HUES64 (cell line): ENCODE data around the gene NBAS.

Experiments used
- H3K27ac ChIP-seq: 2 replicates; pipeline ENCODE4 v1.7.0; 2013; ENCODE audit warnings: low read depth, low read length, inconsistent platforms
- H3K27me3 ChIP-seq: 2 replicates; pipeline ENCODE4 v1.6.1; 2013; ENCODE audit warnings: mild to moderate bottlenecking, low read length; ENCODE audit not compliant: insufficient read depth
- H3K36me3 ChIP-seq: 2 replicates; pipeline ENCODE4 v1.6.1; 2013; ENCODE audit warnings: mild to moderate bottlenecking, low read length; ENCODE audit not compliant: insufficient read depth
- H3K4me1 ChIP-seq: 2 replicates; pipeline ENCODE4 v1.6.1; 2013; ENCODE audit warnings: mild to moderate bottlenecking, low read length, moderate library complexity; ENCODE audit not compliant: insufficient read depth
- H3K4me3 ChIP-seq: 2 replicates; pipeline ENCODE4 v1.5.1; 2013; ENCODE audit warnings: mild to moderate bottlenecking, low read length, moderate library complexity
- H3K9ac ChIP-seq: 2 replicates; pipeline ENCODE4 v1.6.1; 2013; ENCODE audit warnings: mild to moderate bottlenecking, low read depth, low read length
- H3K9me3 ChIP-seq: 2 replicates; pipeline ENCODE4 v1.6.1; 2013; ENCODE audit warnings: low read depth, low read length; ENCODE audit not compliant: insufficient read depth
- WGBS: fragments of 150-250, 120-280 bp; methylation state at CpG from one replicate; pipeline ENCODE4 v1.1.7; 2013; ENCODE audit warnings: missing lambda C conversion rate; 5-methylcytosine and 5-hydroxymethylcytosine counted together

Gene NBAS

DNA sequence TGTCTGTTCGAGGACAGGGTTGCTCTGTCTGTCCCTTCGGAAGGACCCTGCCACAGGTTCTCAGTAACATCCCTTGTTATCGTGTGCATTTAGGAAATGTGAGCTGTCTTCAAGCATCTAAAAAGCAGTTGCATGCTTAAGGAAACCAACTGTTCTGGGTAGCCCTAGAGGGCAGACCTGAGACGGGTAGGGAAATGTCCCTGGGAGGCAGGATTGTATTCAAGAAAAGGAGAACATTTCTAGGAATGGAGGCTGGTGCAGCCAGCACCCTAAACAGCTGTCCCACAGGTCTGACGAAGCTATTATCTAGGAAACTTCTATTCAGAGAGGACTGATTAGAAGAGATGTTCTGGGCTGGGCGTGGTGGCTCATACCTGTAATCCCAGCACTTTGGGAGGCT, 414.2 kb downstream of the NBAS start:
- no peak overlapping the region for H3K4me3 ChIP-seq
- H3K9me3 ChIP-seq, result no peaks in the 10 kb centered on the region
- H3K36me3 ChIP-seq, result no peaks in the 10 kb centered on the region
- no peak overlapping the region for H3K9ac ChIP-seq
- no peaks in the 10 kb centered on the region for H3K27me3 ChIP-seq
- H3K27ac ChIP-seq, result no peak overlapping the region
- H3K4me1 ChIP-seq, result peaks cover 9% of the 10 kb centered on the region; the same call in 1 of the 2 replicates
- 92% methylated on average over 6 of the region's 6 CpGs for WGBS

DNA sequence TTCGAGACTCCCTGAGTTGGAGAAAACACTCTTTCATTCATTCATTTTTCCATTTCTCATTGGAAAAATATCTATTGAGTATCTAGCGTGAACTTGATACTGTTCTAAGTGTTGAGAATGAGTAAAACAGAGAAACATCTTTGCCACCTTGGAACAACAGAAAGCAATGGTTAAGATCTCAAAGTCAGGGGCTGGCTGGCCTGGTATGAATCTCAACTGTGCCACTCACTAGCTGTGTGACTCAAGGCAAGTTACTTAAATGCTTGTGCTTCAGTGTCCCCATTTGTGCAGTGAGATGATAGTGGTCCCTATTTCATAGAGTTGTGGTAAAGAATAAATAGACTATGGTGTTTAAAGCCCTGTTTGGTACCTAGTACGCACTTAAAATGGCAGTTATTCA, 415.2 kb downstream of the NBAS start:
- H3K36me3 ChIP-seq, result no peaks in the 10 kb centered on the region
- H3K9me3 ChIP-seq, result no peaks in the 10 kb centered on the region
- no peak overlapping the region for H3K4me3 ChIP-seq
- no peaks in the 10 kb centered on the region for H3K27me3 ChIP-seq
- 90% methylated on average over 3 of the region's 3 CpGs for WGBS
- no peak overlapping the region for H3K27ac ChIP-seq
- H3K9ac ChIP-seq, result no peak overlapping the region
- H3K4me1 ChIP-seq, result peaks cover 11% of the 10 kb centered on the region; the same call in 1 of the 2 replicates

DNA sequence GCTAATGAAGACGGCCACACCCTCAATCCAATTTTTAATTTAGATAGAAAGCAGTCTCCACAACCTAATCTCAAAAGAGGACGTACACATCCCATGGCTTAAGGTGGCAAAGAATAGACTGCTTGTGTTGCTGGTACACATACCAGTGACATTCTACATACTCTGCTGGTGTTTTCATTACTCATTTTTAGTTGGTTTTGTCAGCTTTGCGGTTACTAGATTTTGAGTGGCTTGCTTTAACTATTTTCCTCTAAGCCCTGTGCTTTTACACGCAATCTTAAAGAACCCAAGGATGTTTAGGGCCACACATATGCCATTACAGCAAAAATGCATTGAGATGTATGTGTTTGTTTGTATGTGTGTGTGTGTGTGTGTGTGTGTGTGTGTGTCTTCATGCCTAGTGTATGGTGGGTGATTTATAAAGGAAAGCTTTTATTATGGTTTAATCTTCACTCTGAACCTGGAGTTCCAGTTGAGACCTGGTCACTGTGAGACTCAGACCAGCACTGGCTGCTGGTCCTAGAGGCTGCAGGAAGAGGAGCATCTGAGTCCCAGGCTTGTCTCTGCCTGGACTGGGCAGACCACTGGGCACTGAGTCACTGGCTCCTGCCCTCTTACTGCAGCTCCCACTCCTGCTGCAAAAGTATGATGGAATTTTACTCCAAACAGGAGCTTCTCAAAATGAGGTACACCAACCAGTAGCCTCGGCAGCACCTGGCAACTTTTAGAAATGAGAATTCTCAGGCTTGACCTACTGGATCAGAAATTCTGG, 415.9 kb downstream of the NBAS start:
- no peak overlapping the region for H3K27ac ChIP-seq
- H3K36me3 ChIP-seq, result no peaks in the 10 kb centered on the region
- 93% methylated on average over 4 of the region's 5 CpGs for WGBS

DNA sequence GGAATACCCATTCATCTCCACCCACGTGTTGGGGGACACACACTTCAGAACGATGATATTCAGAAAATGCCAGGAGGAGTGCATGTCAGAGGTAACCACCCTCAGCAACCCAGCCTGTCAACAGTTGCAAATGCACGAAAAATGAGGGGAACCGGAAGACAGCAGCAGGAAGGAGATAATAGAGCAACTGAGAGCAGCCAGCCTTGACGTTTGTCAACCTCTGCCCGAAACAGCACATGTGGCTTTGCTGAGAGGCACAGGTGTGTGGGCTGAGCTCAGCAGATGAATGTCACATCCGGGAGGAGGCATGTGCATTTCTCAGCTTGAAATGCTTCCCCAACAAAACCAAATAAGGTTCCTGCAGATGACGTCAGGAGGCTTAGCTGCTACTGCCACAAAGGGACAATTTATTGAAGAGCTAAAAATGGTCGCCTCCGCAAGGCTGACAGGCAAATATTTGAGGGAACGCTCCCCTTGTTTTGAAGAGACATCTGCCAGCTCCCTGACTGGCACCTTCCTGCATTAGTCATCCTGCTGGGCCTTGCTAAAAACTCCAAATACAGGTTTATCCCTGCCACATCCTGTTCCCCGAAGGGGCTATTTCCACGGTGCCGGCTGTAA, 419.0 kb downstream of the NBAS start:
- peaks cover 11% of the 10 kb centered on the region; the same call in 1 of the 2 replicates for H3K4me1 ChIP-seq
- H3K27ac ChIP-seq, result no peak overlapping the region
- peaks cover 3% of the 10 kb centered on the region; the same call in 1 of the 2 replicates for H3K9me3 ChIP-seq
- H3K9ac ChIP-seq, result no peak overlapping the region
- no peaks in the 10 kb centered on the region for H3K27me3 ChIP-seq
- H3K4me3 ChIP-seq, result no peak overlapping the region
- H3K36me3 ChIP-seq, result no peaks in the 10 kb centered on the region
- 84% methylated on average over 14 of the region's 14 CpGs for WGBS

More for the DNA sequence above, 415.9 kb downstream of the NBAS start:
- Histone ChIP-seq H3K4me3 (no peak overlapping the region), H3K4me1 (peaks cover 11% of the 10 kb centered on the region; the same call in 1 of the 2 replicates), H3K9ac (no peak overlapping the region), H3K9me3 (no peaks in the 10 kb centered on the region), H3K27me3 (no peaks in the 10 kb centered on the region)

DNA sequence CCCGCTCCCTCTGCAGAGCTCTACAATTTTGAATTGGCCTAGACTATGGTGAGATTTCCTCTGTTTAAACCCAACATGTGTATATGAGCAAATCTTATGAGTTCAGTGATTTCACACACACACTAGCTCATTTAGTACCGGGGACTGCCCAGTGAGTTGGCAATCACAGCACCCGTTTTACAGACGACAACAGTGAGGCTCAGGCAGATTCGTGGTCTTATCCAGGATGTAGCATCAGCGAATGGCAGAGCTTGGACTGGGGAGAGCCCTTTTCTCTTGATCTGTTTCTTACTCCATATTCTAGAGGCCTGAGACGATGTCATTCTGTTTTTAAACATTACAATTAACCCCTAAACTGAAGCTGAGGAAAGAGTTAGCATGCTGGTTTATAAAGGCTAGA, 419.9 kb downstream of the NBAS start:
- H3K4me3 ChIP-seq, result no peak overlapping the region
- no peaks in the 10 kb centered on the region for H3K27me3 ChIP-seq
- peaks cover 3% of the 10 kb centered on the region; the same call in 1 of the 2 replicates for H3K9me3 ChIP-seq
- WGBS, result 98% methylated on average over 7 of the region's 7 CpGs
- H3K4me1 ChIP-seq, result peaks cover 11% of the 10 kb centered on the region; the same call in 1 of the 2 replicates
- H3K27ac ChIP-seq, result no peak overlapping the region
- no peak overlapping the region for H3K9ac ChIP-seq
- no peaks in the 10 kb centered on the region for H3K36me3 ChIP-seq

DNA sequence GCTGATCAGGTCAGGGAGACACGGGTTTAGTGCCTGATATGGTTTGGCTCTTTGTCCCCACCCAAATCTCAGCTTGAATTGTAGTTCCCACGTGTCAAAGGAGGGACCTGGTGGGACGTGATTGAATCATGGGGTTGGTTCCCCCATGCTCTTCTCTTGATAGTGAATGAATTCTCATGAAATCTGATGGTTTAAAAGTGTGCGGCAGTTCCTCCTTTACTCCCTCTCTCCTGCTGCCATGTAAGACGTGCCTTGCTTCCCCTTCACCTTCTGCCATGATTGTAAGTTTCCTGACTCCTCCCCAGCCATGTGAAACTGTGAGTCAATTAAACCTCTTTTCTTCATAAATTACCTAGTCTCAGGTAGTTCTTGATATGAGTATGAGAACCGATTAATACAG, 424.5 kb downstream of the NBAS start:
- Histone ChIP-seq H3K9me3 (peaks cover 8% of the 10 kb centered on the region; the same call in 1 of the 2 replicates), H3K27ac (no peak overlapping the region), H3K36me3 (no peaks in the 10 kb centered on the region), H3K9ac (no peak overlapping the region), H3K27me3 (no peaks in the 10 kb centered on the region), H3K4me3 (no peak overlapping the region), H3K4me1 (no peaks in the 10 kb centered on the region)
- 93% methylated on average over 6 of the region's 6 CpGs for WGBS

DNA sequence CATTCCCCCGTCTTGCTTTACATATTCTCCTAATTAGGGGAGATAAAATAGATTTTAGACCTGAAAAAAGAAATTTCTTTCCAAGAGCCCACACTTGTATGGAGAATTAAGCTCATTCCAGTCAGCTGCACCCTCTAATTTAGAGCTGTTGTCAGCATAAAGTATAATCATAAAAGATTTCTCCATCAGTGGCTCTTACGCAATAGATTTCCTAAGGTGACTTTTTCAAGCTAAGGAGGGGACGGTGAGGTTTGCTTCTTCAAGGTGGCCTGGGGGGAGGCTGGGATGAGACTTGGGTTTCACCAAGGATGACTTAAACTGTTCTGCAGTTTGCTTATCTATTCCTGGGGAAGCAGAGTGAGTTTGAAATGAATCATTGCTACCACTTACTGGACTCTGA, 426.2 kb downstream of the NBAS start:
- no peak overlapping the region for H3K27ac ChIP-seq
- 93% methylated on average over 2 of the region's 3 CpGs for WGBS
- no peaks in the 10 kb centered on the region for H3K4me1 ChIP-seq
- no peak overlapping the region for H3K9ac ChIP-seq
- no peaks in the 10 kb centered on the region for H3K36me3 ChIP-seq
- H3K9me3 ChIP-seq, result peaks cover 5% of the 10 kb centered on the region; the same call in 1 of the 2 replicates
- H3K4me3 ChIP-seq, result no peak overlapping the region
- no peaks in the 10 kb centered on the region for H3K27me3 ChIP-seq

GRCh38 chr2:15133461-15133860, 427.7 kb downstream of the NBAS start:
- H3K27ac ChIP-seq, result no peak overlapping the region
- no peaks in the 10 kb centered on the region for H3K4me1 ChIP-seq

GRCh38 chr2:15128846-15129245, 432.3 kb downstream of the NBAS start:
- WGBS, result 86% methylated on average over 10 of the region's 10 CpGs
- H3K4me1 ChIP-seq, result no peaks in the 10 kb centered on the region
- H3K4me3 ChIP-seq, result no peak overlapping the region
- H3K9ac ChIP-seq, result no peak overlapping the region
- peaks cover 8% of the 10 kb centered on the region; the same call in 1 of the 2 replicates for H3K9me3 ChIP-seq
- no peaks in the 10 kb centered on the region for H3K27me3 ChIP-seq
- H3K36me3 ChIP-seq, result no peaks in the 10 kb centered on the region
- no peak overlapping the region for H3K27ac ChIP-seq

More at GRCh38 chr2:15133461-15133860, 427.7 kb downstream of the NBAS start:
- Histone ChIP-seq H3K9ac (no peak overlapping the region), H3K9me3 (peaks cover 5% of the 10 kb centered on the region; the same call in 1 of the 2 replicates), H3K27me3 (no peaks in the 10 kb centered on the region), H3K36me3 (no peaks in the 10 kb centered on the region), H3K4me3 (no peak overlapping the region)

- no peaks in the 10 kb centered on the region for H3K27me3 ChIP-seq
- no peak overlapping the region for H3K27ac ChIP-seq
- no peaks in the 10 kb centered on the region for H3K4me1 ChIP-seq
- no peak overlapping the region for H3K9ac ChIP-seq
- H3K9me3 ChIP-seq, result peaks cover 8% of the 10 kb centered on the region; the same call in 1 of the 2 replicates
- 97% methylated on average over 2 of the region's 3 CpGs for WGBS
- H3K36me3 ChIP-seq, result no peaks in the 10 kb centered on the region
- no peak overlapping the region for H3K4me3 ChIP-seq
Measured at GRCh38 chr2:15127876-15128275, 433.3 kb downstream of the NBAS start.

DNA sequence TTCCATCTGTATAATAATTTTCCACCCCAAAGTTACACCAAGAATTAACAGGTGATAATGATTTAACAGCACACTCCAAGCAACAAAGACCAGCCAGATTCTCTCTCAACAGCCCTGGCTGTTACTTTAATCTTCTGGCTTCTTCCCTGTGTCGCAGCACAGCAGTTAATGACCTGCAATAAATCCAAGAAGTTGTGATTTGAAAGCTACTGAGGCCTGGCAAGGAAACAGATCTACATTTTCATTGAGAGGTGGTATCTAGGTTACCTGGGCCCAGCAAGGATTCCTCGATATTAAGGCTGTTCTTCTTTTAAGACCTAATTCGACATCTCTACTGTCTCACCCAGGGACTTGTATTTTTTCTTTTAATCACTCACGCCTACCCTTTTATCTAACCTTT, 433.8 kb downstream of the NBAS start:
- 90% methylated on average over 3 of the region's 4 CpGs for WGBS
- no peaks in the 10 kb centered on the region for H3K4me1 ChIP-seq

More for the DNA sequence above, 433.8 kb downstream of the NBAS start:
- Histone ChIP-seq H3K27ac (no peak overlapping the region), H3K9ac (no peak overlapping the region), H3K4me3 (no peak overlapping the region), H3K9me3 (peaks cover 6% of the 10 kb centered on the region; the same call in 1 of the 2 replicates), H3K36me3 (no peaks in the 10 kb centered on the region), H3K27me3 (no peaks in the 10 kb centered on the region)
